Mesendoderm (in vitro differentiated cells): ENCODE measurements around the gene CEP55.
"Not testable (repeated sequence)": the region's sequence is repeated elsewhere in the genome, so short reads cannot be mapped to it uniquely, and the experiment has no call there.

ENCODE experiments used
- DNase-seq: peaks from one replicate; pipeline ENCODE4 v3.0.0; 2013
- H2AK5ac ChIP-seq: 2 replicates; pipeline ENCODE4 v1.6.1; 2013; ENCODE audit warnings: low read length, inconsistent platforms
- H2BK120ac ChIP-seq: 2 replicates; pipeline ENCODE4 v1.6.1; 2013; ENCODE audit warnings: low read depth, mild to moderate bottlenecking, low read length, moderate library complexity, mixed read lengths
- H2BK15ac ChIP-seq: replicated peaks from 2 replicates; pipeline ENCODE4 v1.6.1; 2013; ENCODE audit warnings: low read depth, mild to moderate bottlenecking, moderate library complexity
- H2BK5ac ChIP-seq: 2 replicates; pipeline ENCODE4 v1.6.1; 2013; ENCODE audit warnings: low read length, inconsistent platforms
- H3K18ac ChIP-seq: 2 replicates; pipeline ENCODE4 v1.6.1; 2013; ENCODE audit warnings: mild to moderate bottlenecking, low read length, mixed read lengths
- H3K23ac ChIP-seq: one replicate; pipeline ENCODE4 v1.6.1; 2013; ENCODE audit warnings: low read length
- H3K27ac ChIP-seq: 2 replicates; pipeline ENCODE4 v1.5.1; 2013; ENCODE audit warnings: low read depth, mild to moderate bottlenecking, inconsistent platforms, low read length, moderate library complexity
- H3K27me3 ChIP-seq: 2 replicates; pipeline ENCODE4 v1.6.1; 2013; ENCODE audit warnings: low read length, control low read depth, mild to moderate bottlenecking, inconsistent platforms; ENCODE audit not compliant: insufficient read depth, poor library complexity
- H3K36me3 ChIP-seq: 2 replicates; pipeline ENCODE4 v1.6.1; 2013; ENCODE audit warnings: low read length, inconsistent platforms; ENCODE audit not compliant: control insufficient read depth, insufficient read depth
- H3K4ac ChIP-seq: one replicate; pipeline ENCODE4 v1.6.1; 2013; ENCODE audit warnings: low read depth, mild to moderate bottlenecking, low read length, moderate library complexity
- H3K4me1 ChIP-seq: 2 replicates; pipeline ENCODE4 v1.6.1; 2013; ENCODE audit warnings: low read depth, low read length, inconsistent platforms; ENCODE audit not compliant: control insufficient read depth
- H3K4me2 ChIP-seq: 2 replicates; pipeline ENCODE4 v1.6.1; 2013; ENCODE audit warnings: low read length
- H3K4me3 ChIP-seq: 2 replicates; pipeline ENCODE4 v1.5.1; 2013; ENCODE audit warnings: mild to moderate bottlenecking, low read length
- H3K56ac ChIP-seq: one replicate; pipeline ENCODE4 v1.6.1; 2013; ENCODE audit warnings: low read length
- H3K79me1 ChIP-seq: 2 replicates; pipeline ENCODE4 v1.6.1; 2013; ENCODE audit warnings: low read length, inconsistent platforms
- H3K79me2 ChIP-seq: 2 replicates; pipeline ENCODE4 v1.6.1; 2013; ENCODE audit warnings: mild to moderate bottlenecking, low read length; ENCODE audit not compliant: control insufficient read depth, insufficient read depth
- H3K9ac ChIP-seq: 2 replicates; pipeline ENCODE4 v1.6.1; 2013; ENCODE audit warnings: low read length, inconsistent platforms
- H4K5ac ChIP-seq: one replicate; pipeline ENCODE4 v1.6.1; 2013; ENCODE audit warnings: low read length
- H4K8ac ChIP-seq: one replicate; pipeline ENCODE4 v1.6.1; 2013; ENCODE audit warnings: low read depth, mild to moderate bottlenecking, control low read depth, low read length, moderate library complexity
- WGBS: extraction: QIAGEN DNeasy Blood & Tissue Kit; methylation state at CpG from one replicate; pipeline ENCODE4 v1.1.7; 2013; ENCODE audit warnings: low lambda C conversion rate, missing lambda C conversion rate; ENCODE audit not compliant: insufficient coverage; ENCODE audit errors: extremely low coverage; 5-methylcytosine and 5-hydroxymethylcytosine counted together

The CEP55 gene

GRCh38 chr10:93515071-93516005 lies 18.9 kb downstream of the CEP55 start:
- Histone ChIP-seq H3K4ac (no peak overlapping the region), H2BK120ac (no peak overlapping the region), H3K27ac (no peak overlapping the region), H3K9ac (no peak overlapping the region), H4K5ac (no peak overlapping the region), H3K4me2 (no peak overlapping the region), H3K23ac (no peak overlapping the region), H3K18ac (no peak overlapping the region), H4K8ac (no peak overlapping the region), H3K36me3 (peaks cover 32% of the 10 kb centered on the region), H2BK5ac (no peak overlapping the region), H3K79me1 (no peaks in the 10 kb centered on the region), H2AK5ac (no peak overlapping the region), H3K56ac (no peak overlapping the region), H2BK15ac (no peak overlapping the region), H3K4me1 (no peaks in the 10 kb centered on the region), H3K4me3 (no peak overlapping the region), H3K79me2 (no peaks in the 10 kb centered on the region), H3K27me3 (no peaks in the 10 kb centered on the region)
- WGBS = no CpG with 5 or more reads among the region's 8 CpGs
- DNase-seq = no peak

- H3K79me2 ChIP-seq = no peaks in the 10 kb centered on the region
- no peaks in the 10 kb centered on the region for H3K27me3 ChIP-seq
- WGBS = no CpG with 5 or more reads among the region's 1 CpG
- H3K23ac ChIP-seq = no peak overlapping the region
- H3K79me1 ChIP-seq = no peaks in the 10 kb centered on the region
- H3K36me3 ChIP-seq = peaks cover 33% of the 10 kb centered on the region
- no peak overlapping the region for H2BK5ac ChIP-seq
- no peak overlapping the region for H3K56ac ChIP-seq
- no peak overlapping the region for H3K9ac ChIP-seq
- no peak overlapping the region for H4K8ac ChIP-seq
- H3K4me1 ChIP-seq = no peaks in the 10 kb centered on the region
- H3K18ac ChIP-seq = no peak overlapping the region
- no peak for DNase-seq
- no peak overlapping the region for H2BK15ac ChIP-seq
- H3K4me2 ChIP-seq = no peak overlapping the region
- no peak overlapping the region for H3K4me3 ChIP-seq
- no peak overlapping the region for H2AK5ac ChIP-seq
- H3K27ac ChIP-seq = no peak overlapping the region
- no peak overlapping the region for H3K4ac ChIP-seq
- no peak overlapping the region for H4K5ac ChIP-seq
- H2BK120ac ChIP-seq = no peak overlapping the region
Observed at GRCh38 chr10:93516006-93516380, 19.6 kb downstream of the CEP55 start.

GRCh38 chr10:93518531-93518930 lies 22.1 kb downstream of the CEP55 start:
- Histone ChIP-seq H2AK5ac (no peak overlapping the region), H3K79me1 (no peaks in the 10 kb centered on the region), H3K56ac (no peak overlapping the region), H3K4me3 (no peak overlapping the region), H4K8ac (no peak overlapping the region), H3K4ac (no peak overlapping the region), H3K79me2 (no peaks in the 10 kb centered on the region), H4K5ac (no peak overlapping the region), H2BK15ac (no peak overlapping the region), H2BK5ac (no peak overlapping the region), H3K4me2 (no peak overlapping the region), H3K9ac (no peak overlapping the region), H3K18ac (no peak overlapping the region), H3K23ac (no peak overlapping the region), H3K4me1 (no peaks in the 10 kb centered on the region), H3K27me3 (no peaks in the 10 kb centered on the region), H3K36me3 (peaks cover 33% of the 10 kb centered on the region), H3K27ac (no peak overlapping the region), H2BK120ac (no peak overlapping the region)
- WGBS = no CpG with 5 or more reads among the region's 4 CpGs
- DNase-seq = no peak

- Histone ChIP-seq H4K8ac (no peak overlapping the region), H3K4me3 (no peak overlapping the region), H3K4me1 (no peaks in the 10 kb centered on the region), H3K79me1 (no peaks in the 10 kb centered on the region), H4K5ac (no peak overlapping the region), H3K79me2 (no peaks in the 10 kb centered on the region), H3K9ac (no peak overlapping the region), H2BK5ac (no peak overlapping the region), H3K27me3 (no peaks in the 10 kb centered on the region), H3K27ac (no peak overlapping the region), H3K4ac (no peak overlapping the region), H2AK5ac (no peak overlapping the region), H3K18ac (no peak overlapping the region), H2BK15ac (no peak overlapping the region), H2BK120ac (no peak overlapping the region), H3K23ac (no peak overlapping the region), H3K36me3 (no peaks in the 10 kb centered on the region), H3K56ac (no peak overlapping the region), H3K4me2 (no peak overlapping the region)
- peak; percentile 35 for DNase-seq
- no CpG with 5 or more reads among the region's 5 CpGs for WGBS
Observed at GRCh38 chr10:93535293-93535692, 38.9 kb downstream of the CEP55 start.

GRCh38 chr10:93540871-93541270 lies 44.5 kb downstream of the CEP55 start:
- not testable (repeated sequence) for H3K4me2 ChIP-seq, H3K79me2 ChIP-seq, H4K5ac ChIP-seq, H3K27ac ChIP-seq, H3K27me3 ChIP-seq, H2BK120ac ChIP-seq, H3K4me1 ChIP-seq, DNase-seq, H2AK5ac ChIP-seq, H3K79me1 ChIP-seq, H4K8ac ChIP-seq, H3K4ac ChIP-seq, H3K23ac ChIP-seq, H3K4me3 ChIP-seq, H3K36me3 ChIP-seq, H2BK5ac ChIP-seq, H3K18ac ChIP-seq, H3K56ac ChIP-seq, H2BK15ac ChIP-seq, H3K9ac ChIP-seq
- WGBS = no CpG with 5 or more reads among the region's 4 CpGs
